ENCODE results near the gene DNAH11. TPM values are rescaled to one million over a fixed set of nuclear protein-coding genes. Genes with fewer than 3 reads are reported as not detected.

DNAH11 gene
- total and polyA plus RNA-seq, 9 of the 15 experiments (the other 6 are each of a cell fraction or from before 2014, with no cell fraction given): under 0.01 TPM; not detected in 7

GRCh38 chr7:21717323-21717722 is 174.5 kb downstream of the DNAH11 start:
- Histone ChIP-seq H3K9me3 (replicated peaks; ENCODE audit: control insufficient read depth, insufficient read depth, low read depth, low read length) (no peaks in the 10 kb centered on the region), H4K20me1 (replicated peaks; ENCODE audit: control insufficient read depth, insufficient read depth, low read length) (no peaks in the 10 kb centered on the region), H2AFZ (ENCODE audit: low read depth, low read length) (no peak overlapping the region), H3K4me1 (replicated peaks in 1 of 2; ENCODE audit: control insufficient read depth in 2 of 2, insufficient read depth in 2 of 2, low read length in 2 of 2) (no peaks in the 10 kb centered on the region), H3K9ac (ENCODE audit: insufficient read depth in 1 of 2, low read depth in 2 of 2, low read length in 2 of 2) (no peak overlapping the region), H3K27me3 (ENCODE audit: control insufficient read depth in 2 of 2, insufficient read depth in 2 of 2, low read length in 2 of 2) (peaks cover 0 to 9% of the 10 kb centered on the region in 2 experiments; a peak in 2 of 5 replicates), H3K79me2 (ENCODE audit: control insufficient read depth, insufficient read depth, low read length) (no peaks in the 10 kb centered on the region), H3K4me2 (ENCODE audit: insufficient read depth, low read length) (no peak overlapping the region), H3K27ac (ENCODE audit: extremely low read depth, low read depth, low read length) (no peak overlapping the region), H3K36me3 (ENCODE audit: control insufficient read depth, insufficient read depth, low read length) (no peaks in the 10 kb centered on the region), H3K9me1 (ENCODE audit: control insufficient read depth, insufficient read depth, low read length) (no peaks in the 10 kb centered on the region), H3K4me3 (no peak overlapping the region)
- DNase-seq (ENCODE audit: extremely low read depth in 1 of 4, low spot score in 3 of 4) (no peak), ATAC-seq (no peak), FAIRE-seq (no peak)
- no TSS peak for BruUV-seq (replicated peaks)
- in situ Hi-C loops (cut with MboI): no loop called here
- WGBS (ENCODE audit: insufficient coverage, low coverage, missing lambda C conversion rate): 0% methylated on average over 5 of the region's 5 CpGs
- ChIA-PET POLR2A (interaction anchor here (1.3 kb wide), 1 partner anchor 11 kb away, joined by 3 read pairs; no protein-coding TSS in a partner anchor), CTCF (ENCODE audit: low intra/inter-chr PET ratio) (no interaction called here)
- intact Hi-C loops (cut with micrococcal nuclease): no loop called here
- no peak for TF ChIP-seq CEBPG (CRISPR knock-in tag; IDR thresholded peaks at IDR 0.05)
- TF ChIP-seq CEBPG (tag; conservative IDR thresholded peaks at IDR 0.05 in 1 of 2, IDR thresholded peaks at IDR 0.05 in 1 of 2): no peak
- no peak for TF ChIP-seq KLF10 (CRISPR knock-in tag; IDR thresholded peaks at IDR 0.05)
- TF ChIP-seq NR4A1 (CRISPR knock-in tag; IDR thresholded peaks at IDR 0.05): no peak
- TF ChIP-seq NR4A1 (tag; IDR thresholded peaks at IDR 0.05): no peak
- TF ChIP-seq TSC22D4 (tag; IDR thresholded peaks at IDR 0.05): no peak
- no peak for TF ChIP-seq POLR2AphosphoS5 (IDR thresholded peaks at IDR 0.05; ENCODE audit: control insufficient read depth, insufficient read depth, low read depth, low read length)
- no peak for TF ChIP-seq RNF2 (IDR thresholded peaks at IDR 0.05)
- no peak for TF ChIP-seq SMARCB1 (IDR thresholded peaks at IDR 0.05; ENCODE audit: insufficient read length, low read depth)
- no peak for TF ChIP-seq CHD2 (IDR thresholded peaks at IDR 0.05; ENCODE audit: low read depth, low read length)
- TF ChIP-seq, protein P1, sequence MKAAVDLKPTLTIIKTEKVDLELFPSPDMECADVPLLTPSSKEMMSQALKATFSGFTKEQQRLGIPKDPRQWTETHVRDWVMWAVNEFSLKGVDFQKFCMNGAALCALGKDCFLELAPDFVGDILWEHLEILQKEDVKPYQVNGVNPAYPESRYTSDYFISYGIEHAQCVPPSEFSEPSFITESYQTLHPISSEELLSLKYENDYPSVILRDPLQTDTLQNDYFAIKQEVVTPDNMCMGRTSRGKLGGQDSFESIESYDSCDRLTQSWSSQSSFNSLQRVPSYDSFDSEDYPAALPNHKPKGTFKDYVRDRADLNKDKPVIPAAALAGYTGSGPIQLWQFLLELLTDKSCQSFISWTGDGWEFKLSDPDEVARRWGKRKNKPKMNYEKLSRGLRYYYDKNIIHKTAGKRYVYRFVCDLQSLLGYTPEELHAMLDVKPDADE (conservative IDR thresholded peaks at IDR 0.05; ENCODE audit: control insufficient read depth, low read depth, low read length): no peak
- no peak for TF ChIP-seq HES1 (IDR thresholded peaks at IDR 0.05; ENCODE audit: low read depth)
- TF ChIP-seq ZNF780A (CRISPR knock-in tag; IDR thresholded peaks at IDR 0.05): no peak
- TF ChIP-seq CEBPZ (IDR thresholded peaks at IDR 0.05; ENCODE audit: borderline replicate concordance, low read depth, low read length): no peak
- TF ChIP-seq, protein P2, sequence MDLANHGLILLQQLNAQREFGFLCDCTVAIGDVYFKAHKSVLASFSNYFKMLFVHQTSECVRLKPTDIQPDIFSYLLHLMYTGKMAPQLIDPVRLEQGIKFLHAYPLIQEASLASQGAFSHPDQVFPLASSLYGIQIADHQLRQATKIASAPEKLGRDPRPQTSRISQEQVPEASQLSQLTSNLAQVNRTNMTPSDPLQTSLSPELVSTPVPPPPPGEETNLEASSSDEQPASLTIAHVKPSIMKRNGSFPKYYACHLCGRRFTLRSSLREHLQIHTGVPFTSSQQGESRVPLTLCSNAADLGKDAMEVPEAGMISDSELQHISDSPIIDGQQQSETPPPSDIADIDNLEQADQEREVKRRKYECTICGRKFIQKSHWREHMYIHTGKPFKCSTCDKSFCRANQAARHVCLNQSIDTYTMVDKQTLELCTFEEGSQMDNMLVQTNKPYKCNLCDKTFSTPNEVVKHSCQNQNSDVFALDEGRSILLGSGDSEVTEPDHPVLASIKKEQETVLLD (IDR thresholded peaks at IDR 0.05): no peak
- no peak for TF ChIP-seq ZKSCAN3 (CRISPR knock-in tag; IDR thresholded peaks at IDR 0.05)
- no peak for TF ChIP-seq RBM17 (IDR thresholded peaks at IDR 0.05; ENCODE audit: borderline replicate concordance, low read depth, low read length)

Measured in K562 (cell line).